WERI-Rb-1 (cell line): ENCODE data around the gene ZNF536.
A peak's percentile ranks its signal among the peaks of the same experiment; 100 is the strongest.

ENCODE experiments used
- DNase-seq: peaks from one replicate; pipeline ENCODE4 v3.0.0-alpha.2; 2020
- H3K27ac ChIP-seq: fragments of 250-450 bp; sonication (Bioruptor Pico); 2 replicates; pipeline ENCODE4 v1.5.1; 2020; ENCODE audit warnings: mild to moderate bottlenecking, moderate library complexity
- H3K27me3 ChIP-seq: fragments of 250-450 bp; sonication (Bioruptor Pico); 2 replicates; pipeline ENCODE4 v1.5.1; 2021; ENCODE audit warnings: mild to moderate bottlenecking, low read depth, moderate library complexity; ENCODE audit not compliant: insufficient read depth, severe bottlenecking
- H3K36me3 ChIP-seq: fragments of 250-450 bp; sonication (Bioruptor Pico); 2 replicates; pipeline ENCODE4 v1.5.1; 2020; ENCODE audit warnings: mild to moderate bottlenecking, moderate library complexity
- H3K4me3 ChIP-seq: 2 replicates; pipeline ENCODE4 v1.5.1; 2011; ENCODE audit warnings: low read depth, mild to moderate bottlenecking, control low read depth, low read length
- H3K9me3 ChIP-seq: fragments of 250-450 bp; sonication (Bioruptor Pico); 2 replicates; pipeline ENCODE4 v1.5.1; 2021; ENCODE audit warnings: mild to moderate bottlenecking, moderate library complexity; ENCODE audit not compliant: severe bottlenecking
- TF ChIP-seq, protein P1 (sequence below): IDR thresholded peaks from 2 replicates; pipeline ENCODE4 v1.5.1; 2011; ENCODE audit warnings: low read depth, mild to moderate bottlenecking, control low read depth, inconsistent platforms, low read length

ZNF536 gene

DNA sequence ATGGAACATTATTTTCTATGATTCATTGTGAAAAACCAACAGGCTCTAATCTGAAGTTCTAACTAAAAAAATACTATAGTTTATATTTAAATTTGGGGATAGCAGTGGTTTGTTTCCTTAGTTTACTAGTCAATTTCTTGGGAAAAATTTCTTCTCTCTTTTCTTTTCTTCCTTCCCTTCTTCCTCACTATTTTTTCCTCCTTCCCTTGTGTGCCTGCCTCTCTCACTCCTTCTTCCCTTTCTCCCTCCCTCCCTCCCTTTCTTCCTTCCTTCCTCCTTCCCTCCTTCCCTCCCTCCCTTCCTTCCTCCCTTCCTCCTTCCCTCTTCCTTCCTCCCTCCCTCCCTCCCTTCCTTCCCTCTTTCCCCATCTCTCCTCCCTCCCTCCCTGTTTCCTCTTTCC lies 226.5 kb downstream of the ZNF536 start:
- H3K9me3 ChIP-seq: no peaks in the 10 kb centered on the region
- no peaks in the 10 kb centered on the region for H3K27me3 ChIP-seq
- H3K4me3 ChIP-seq: no peak overlapping the region
- no peak for DNase-seq
- no peaks in the 10 kb centered on the region for H3K36me3 ChIP-seq
- TF ChIP-seq, protein P1, sequence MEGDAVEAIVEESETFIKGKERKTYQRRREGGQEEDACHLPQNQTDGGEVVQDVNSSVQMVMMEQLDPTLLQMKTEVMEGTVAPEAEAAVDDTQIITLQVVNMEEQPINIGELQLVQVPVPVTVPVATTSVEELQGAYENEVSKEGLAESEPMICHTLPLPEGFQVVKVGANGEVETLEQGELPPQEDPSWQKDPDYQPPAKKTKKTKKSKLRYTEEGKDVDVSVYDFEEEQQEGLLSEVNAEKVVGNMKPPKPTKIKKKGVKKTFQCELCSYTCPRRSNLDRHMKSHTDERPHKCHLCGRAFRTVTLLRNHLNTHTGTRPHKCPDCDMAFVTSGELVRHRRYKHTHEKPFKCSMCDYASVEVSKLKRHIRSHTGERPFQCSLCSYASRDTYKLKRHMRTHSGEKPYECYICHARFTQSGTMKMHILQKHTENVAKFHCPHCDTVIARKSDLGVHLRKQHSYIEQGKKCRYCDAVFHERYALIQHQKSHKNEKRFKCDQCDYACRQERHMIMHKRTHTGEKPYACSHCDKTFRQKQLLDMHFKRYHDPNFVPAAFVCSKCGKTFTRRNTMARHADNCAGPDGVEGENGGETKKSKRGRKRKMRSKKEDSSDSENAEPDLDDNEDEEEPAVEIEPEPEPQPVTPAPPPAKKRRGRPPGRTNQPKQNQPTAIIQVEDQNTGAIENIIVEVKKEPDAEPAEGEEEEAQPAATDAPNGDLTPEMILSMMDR: no peak
- no peak overlapping the region for H3K27ac ChIP-seq

DNA sequence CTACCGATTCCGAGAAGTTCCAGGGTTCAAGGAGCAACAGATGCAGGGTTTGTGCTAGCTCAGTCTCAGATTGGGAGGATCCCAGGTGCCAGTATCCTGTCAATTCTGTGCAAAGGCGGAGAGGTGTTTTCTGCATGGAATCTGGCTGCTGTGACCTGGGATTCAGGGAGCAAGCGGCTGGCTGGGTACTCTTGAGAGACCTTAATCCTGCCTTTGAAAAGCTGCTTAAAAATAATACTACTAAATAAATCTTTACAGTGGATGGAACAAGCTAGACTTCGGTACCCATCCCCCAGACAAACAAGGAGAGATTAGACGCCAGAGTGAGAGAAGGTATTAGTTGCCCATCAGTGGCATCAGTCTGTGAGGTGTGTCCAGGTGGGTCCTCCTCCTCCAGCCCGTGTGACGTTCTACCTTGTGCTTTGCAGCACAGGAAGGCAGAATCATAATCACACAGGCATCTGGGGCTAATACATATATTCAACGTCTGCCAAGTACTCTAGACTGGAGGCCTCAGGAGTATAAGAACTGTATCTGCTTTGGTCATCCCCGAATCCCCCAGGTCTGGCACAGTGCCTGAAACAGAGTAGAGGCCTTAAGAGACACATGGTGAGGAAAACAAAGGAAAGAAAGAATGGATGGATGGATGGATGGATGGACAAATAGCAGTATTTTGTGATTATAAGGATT lies 230.6 kb downstream of the ZNF536 start:
- H3K9me3 ChIP-seq: no peaks in the 10 kb centered on the region
- no peaks in the 10 kb centered on the region for H3K36me3 ChIP-seq
- H3K27me3 ChIP-seq: no peaks in the 10 kb centered on the region
- H3K27ac ChIP-seq: peak overlapping the region; percentile 69
- TF ChIP-seq, protein P1: no peak
- H3K4me3 ChIP-seq: no peak overlapping the region; the same call in 1 of the 2 replicates
- DNase-seq: peak; percentile 88

DNA sequence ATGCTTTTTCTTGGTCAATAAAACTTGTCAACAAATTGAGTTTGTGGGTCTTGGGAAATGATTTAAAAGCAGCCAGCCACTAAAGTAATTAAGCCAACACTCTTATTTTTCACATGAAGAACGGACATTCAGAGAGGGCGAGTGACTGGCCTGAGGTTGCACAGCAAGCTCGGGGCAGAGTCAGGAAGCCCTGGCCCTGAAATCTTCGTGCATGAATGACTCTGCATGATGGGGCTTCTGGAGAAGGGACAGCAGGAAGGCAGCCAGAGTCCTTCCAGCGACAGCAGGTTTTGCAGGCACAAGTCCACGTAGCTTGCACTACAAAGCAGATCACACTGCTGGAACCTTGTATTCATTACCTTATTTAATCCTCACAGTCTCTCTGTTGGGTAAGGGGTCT lies 232.5 kb downstream of the ZNF536 start:
- TF ChIP-seq, protein P1: no peak
- H3K4me3 ChIP-seq: no peak overlapping the region
- no peaks in the 10 kb centered on the region for H3K36me3 ChIP-seq
- no peaks in the 10 kb centered on the region for H3K9me3 ChIP-seq
- no peak overlapping the region for H3K27ac ChIP-seq
- H3K27me3 ChIP-seq: no peaks in the 10 kb centered on the region
- DNase-seq: no peak

DNA sequence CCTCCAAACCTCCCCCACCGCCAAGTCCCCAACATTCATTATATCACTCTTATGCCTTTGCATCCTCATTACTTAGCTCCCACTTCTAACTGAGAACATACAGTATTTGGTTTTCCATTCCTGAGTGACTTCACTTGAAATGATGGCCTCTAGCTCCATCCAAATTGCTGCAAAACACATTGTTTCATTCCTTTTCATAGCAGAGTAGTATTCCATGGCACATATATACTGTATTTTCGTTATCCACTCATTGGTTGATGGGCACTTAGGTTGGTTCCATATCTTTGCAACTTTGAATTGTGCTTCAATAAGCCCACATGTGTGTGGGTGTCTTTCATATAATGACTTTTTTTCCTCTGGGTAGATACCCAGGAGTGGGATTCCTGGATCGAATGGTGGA lies 233.1 kb downstream of the ZNF536 start:
- no peak for DNase-seq
- TF ChIP-seq, protein P1: no peak
- H3K4me3 ChIP-seq: no peak overlapping the region

DNA sequence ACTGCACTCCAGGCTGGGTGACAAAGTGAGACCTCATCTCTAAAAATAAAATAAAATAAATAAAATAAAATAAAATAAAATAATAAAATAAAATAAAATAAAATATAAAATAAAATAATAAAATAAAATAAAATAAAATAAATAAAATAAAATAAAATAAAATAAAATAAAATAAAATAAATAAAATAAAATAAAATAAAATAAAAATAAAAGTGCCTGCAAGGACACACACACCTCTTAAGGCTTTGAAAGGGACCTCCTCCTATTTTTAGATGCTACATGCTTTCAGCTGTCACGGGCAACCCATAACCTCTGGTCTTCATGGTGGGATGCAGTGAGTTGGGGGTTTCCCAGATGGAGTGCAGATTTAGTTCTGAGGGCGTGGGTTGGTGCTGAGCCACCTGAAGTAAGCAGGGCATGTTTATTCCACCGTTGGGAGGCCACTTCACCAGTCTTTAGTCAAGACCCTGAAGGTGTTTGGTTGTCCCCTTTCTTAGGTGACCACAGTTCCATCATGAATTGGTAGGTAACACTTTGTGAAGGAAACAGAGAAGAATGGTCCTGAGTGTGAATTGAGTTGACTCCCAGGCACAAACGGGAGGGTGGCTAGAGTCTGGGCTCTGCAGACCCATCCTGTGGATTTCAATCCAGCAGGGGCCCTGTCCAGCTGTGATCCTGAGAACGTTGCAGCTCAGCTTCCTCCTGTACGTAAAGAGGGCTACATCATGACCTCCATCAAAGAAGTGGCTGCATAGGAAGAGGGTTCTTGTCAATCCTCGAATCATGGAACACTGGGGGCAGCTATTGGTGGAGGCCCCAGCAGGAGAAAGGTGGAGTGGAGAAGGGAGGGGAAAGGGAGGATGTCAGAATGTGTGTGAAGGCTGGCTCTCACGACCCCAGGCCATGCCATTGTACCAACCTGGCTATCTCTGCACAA lies 234.2 kb downstream of the ZNF536 start:
- no peaks in the 10 kb centered on the region for H3K27me3 ChIP-seq
- TF ChIP-seq, protein P1: no peak
- no peak for DNase-seq
- no peak overlapping the region for H3K4me3 ChIP-seq
- H3K9me3 ChIP-seq: no peaks in the 10 kb centered on the region
- no peak overlapping the region for H3K27ac ChIP-seq
- H3K36me3 ChIP-seq: no peaks in the 10 kb centered on the region

More for the DNA sequence above, 233.1 kb downstream of the ZNF536 start:
- Histone ChIP-seq H3K27ac (no peak overlapping the region), H3K9me3 (no peaks in the 10 kb centered on the region), H3K27me3 (no peaks in the 10 kb centered on the region), H3K36me3 (no peaks in the 10 kb centered on the region)
